GM06990 (cell line): Measurements from ENCODE around the gene RSBN1.

Source experiments
- DNase-seq: peaks from one replicate; pipeline ENCODE4 v3.0.0-alpha.2; 2011; ENCODE audit not compliant: insufficient read length; ENCODE audit errors: extremely low read depth
- H3K27me3 ChIP-seq: replicated peaks from 2 replicates; pipeline ENCODE4 v1.6.0; 2011; ENCODE audit warnings: low read length; ENCODE audit not compliant: control insufficient read depth, insufficient read depth
- H3K36me3 ChIP-seq: 2 replicates; pipeline ENCODE4 v1.5.1; 2011; ENCODE audit warnings: low read length; ENCODE audit not compliant: control insufficient read depth, insufficient read depth
- H3K4me3 ChIP-seq: replicated peaks from 2 replicates; pipeline ENCODE4 v1.5.1; 2011; ENCODE audit warnings: low read depth, mild to moderate bottlenecking, control low read depth, low read length
- CTCF ChIP-seq: IDR thresholded peaks from 2 replicates; pipeline ENCODE4 v1.5.1; 2011; ENCODE audit warnings: low read length, control low read depth, mild to moderate bottlenecking, inconsistent platforms; ENCODE audit not compliant: insufficient read depth, poor library complexity, severe bottlenecking

Gene RSBN1

GRCh38 chr1:113792986-113793385 lies 19.3 kb downstream of the RSBN1 start:
- DNase-seq, result no peak
- Histone ChIP-seq H3K4me3 (no peak overlapping the region), H3K36me3 (no peaks in the 10 kb centered on the region; the same call in none of the 2 replicates), H3K27me3 (no peaks in the 10 kb centered on the region)
- TF ChIP-seq CTCF, result no peak

- Histone ChIP-seq H3K36me3 (no peaks in the 10 kb centered on the region; the same call in none of the 2 replicates), H3K27me3 (no peaks in the 10 kb centered on the region), H3K4me3 (no peak overlapping the region)
- DNase-seq, result no peak
- TF ChIP-seq CTCF, result no peak
These were observed 19.8 kb downstream of the RSBN1 start for GRCh38 chr1:113792471-113792870.

- no peak for TF ChIP-seq CTCF
- no peak for DNase-seq
These were observed 23.5 kb downstream of the RSBN1 start for GRCh38 chr1:113788802-113789201.

GRCh38 chr1:113787663-113788062 lies 24.6 kb downstream of the RSBN1 start:
- TF ChIP-seq CTCF, result no peak
- no peak for DNase-seq

More at GRCh38 chr1:113788802-113789201, 23.5 kb downstream of the RSBN1 start:
- no peaks in the 10 kb centered on the region for H3K27me3 ChIP-seq
- no peaks in the 10 kb centered on the region; the same call in none of the 2 replicates for H3K36me3 ChIP-seq
- no peak overlapping the region for H3K4me3 ChIP-seq

GRCh38 chr1:113786069-113786468 lies 26.2 kb downstream of the RSBN1 start:
- no peaks in the 10 kb centered on the region for H3K27me3 ChIP-seq
- no peaks in the 10 kb centered on the region; the same call in none of the 2 replicates for H3K36me3 ChIP-seq
- no peak for DNase-seq
- no peak for TF ChIP-seq CTCF
- H3K4me3 ChIP-seq, result no peak overlapping the region

More at GRCh38 chr1:113787663-113788062, 24.6 kb downstream of the RSBN1 start:
- Histone ChIP-seq H3K27me3 (no peaks in the 10 kb centered on the region), H3K36me3 (no peaks in the 10 kb centered on the region; the same call in none of the 2 replicates), H3K4me3 (no peak overlapping the region)
